ENCODE measurements around the gene MTERF4. TPM values are rescaled to one million over a fixed set of nuclear protein-coding genes. Genes with fewer than 3 reads are reported as not detected.

Gene MTERF4
- polyA plus RNA-seq, 1 donor from 2014 or later, result 142 TPM

DNA sequence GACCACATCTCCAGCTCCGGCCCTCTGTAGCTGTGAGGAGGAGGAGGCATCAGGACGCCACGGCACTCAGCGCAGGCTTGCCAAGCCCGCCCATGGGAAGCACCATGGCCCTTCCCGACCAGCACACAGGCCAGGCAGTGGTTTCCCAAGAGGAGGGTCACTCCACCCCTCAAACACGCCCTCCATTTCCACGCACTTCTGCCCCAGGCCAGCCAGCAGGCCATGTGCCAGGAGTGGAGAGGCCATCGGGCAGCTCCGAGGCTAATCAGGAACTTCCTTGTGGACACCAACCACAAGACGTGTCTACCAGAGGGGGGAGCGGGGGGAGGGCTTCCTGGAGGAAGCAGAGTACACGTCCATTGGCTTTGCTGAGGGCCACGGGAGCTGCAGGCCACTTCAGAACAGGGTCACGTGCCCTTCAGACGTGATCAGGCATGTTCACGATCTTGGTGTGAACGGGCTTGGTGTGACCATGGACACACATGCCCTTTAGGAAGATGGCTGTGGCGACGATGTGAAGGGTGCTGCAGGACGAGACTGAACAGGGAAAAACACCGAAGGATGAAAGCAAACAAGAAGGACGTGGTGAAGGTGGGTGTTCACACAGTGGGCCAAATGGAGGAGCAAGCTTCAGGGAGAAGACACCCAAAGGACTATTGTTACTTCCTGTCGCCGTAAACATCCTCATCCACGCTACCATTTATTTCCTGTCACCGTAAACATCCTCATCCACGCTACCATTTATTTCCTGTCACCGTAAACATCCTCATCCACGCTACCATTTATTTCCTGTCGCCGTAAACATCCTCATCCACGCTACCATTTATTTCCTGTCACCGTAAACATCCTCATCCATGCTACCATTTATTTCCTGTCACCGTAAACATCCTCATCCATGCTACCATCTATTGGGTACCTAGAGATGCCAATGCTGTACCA, 6.5 kb upstream of the MTERF4 start:
- no peak overlapping the region for H3K4me2 ChIP-seq (ENCODE audit: low read length)
- H3K79me2 ChIP-seq (replicated peaks; ENCODE audit: insufficient read depth, low read length), result no peaks in the 10 kb centered on the region
- H4K20me1 ChIP-seq (ENCODE audit: insufficient read depth), result no peaks in the 10 kb centered on the region
- no peaks in the 10 kb centered on the region for H3K27me3 ChIP-seq (ENCODE audit: insufficient read depth, low read depth, low read length)
- H3K27ac ChIP-seq (ENCODE audit: low read length), result no peak overlapping the region
- no peaks in the 10 kb centered on the region for H3K36me3 ChIP-seq (ENCODE audit: insufficient read depth, low read length)
- H3K9me2 ChIP-seq (ENCODE audit: insufficient read depth, low read length), result no peaks in the 10 kb centered on the region
- H3K9ac ChIP-seq (ENCODE audit: low read length), result no peak overlapping the region
- no peaks in the 10 kb centered on the region for H3F3A ChIP-seq (ENCODE audit: insufficient read depth, low read length, poor library complexity, severe bottlenecking)
- H3K9me3 ChIP-seq (ENCODE audit: low read length), result no peaks in the 10 kb centered on the region
- H2AFZ ChIP-seq (ENCODE audit: low read depth, low read length), result no peak overlapping the region
- H3K4me3 ChIP-seq (ENCODE audit: low read length), result no peak overlapping the region
- TF ChIP-seq, protein P1, sequence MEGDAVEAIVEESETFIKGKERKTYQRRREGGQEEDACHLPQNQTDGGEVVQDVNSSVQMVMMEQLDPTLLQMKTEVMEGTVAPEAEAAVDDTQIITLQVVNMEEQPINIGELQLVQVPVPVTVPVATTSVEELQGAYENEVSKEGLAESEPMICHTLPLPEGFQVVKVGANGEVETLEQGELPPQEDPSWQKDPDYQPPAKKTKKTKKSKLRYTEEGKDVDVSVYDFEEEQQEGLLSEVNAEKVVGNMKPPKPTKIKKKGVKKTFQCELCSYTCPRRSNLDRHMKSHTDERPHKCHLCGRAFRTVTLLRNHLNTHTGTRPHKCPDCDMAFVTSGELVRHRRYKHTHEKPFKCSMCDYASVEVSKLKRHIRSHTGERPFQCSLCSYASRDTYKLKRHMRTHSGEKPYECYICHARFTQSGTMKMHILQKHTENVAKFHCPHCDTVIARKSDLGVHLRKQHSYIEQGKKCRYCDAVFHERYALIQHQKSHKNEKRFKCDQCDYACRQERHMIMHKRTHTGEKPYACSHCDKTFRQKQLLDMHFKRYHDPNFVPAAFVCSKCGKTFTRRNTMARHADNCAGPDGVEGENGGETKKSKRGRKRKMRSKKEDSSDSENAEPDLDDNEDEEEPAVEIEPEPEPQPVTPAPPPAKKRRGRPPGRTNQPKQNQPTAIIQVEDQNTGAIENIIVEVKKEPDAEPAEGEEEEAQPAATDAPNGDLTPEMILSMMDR (IDR thresholded peaks at IDR 0.05; ENCODE audit: poor library complexity, severe bottlenecking), result no peak
- no peak for TF ChIP-seq EP300 (conservative IDR thresholded peaks at IDR 0.05; ENCODE audit: poor library complexity, severe bottlenecking)
- TF ChIP-seq, protein P2, sequence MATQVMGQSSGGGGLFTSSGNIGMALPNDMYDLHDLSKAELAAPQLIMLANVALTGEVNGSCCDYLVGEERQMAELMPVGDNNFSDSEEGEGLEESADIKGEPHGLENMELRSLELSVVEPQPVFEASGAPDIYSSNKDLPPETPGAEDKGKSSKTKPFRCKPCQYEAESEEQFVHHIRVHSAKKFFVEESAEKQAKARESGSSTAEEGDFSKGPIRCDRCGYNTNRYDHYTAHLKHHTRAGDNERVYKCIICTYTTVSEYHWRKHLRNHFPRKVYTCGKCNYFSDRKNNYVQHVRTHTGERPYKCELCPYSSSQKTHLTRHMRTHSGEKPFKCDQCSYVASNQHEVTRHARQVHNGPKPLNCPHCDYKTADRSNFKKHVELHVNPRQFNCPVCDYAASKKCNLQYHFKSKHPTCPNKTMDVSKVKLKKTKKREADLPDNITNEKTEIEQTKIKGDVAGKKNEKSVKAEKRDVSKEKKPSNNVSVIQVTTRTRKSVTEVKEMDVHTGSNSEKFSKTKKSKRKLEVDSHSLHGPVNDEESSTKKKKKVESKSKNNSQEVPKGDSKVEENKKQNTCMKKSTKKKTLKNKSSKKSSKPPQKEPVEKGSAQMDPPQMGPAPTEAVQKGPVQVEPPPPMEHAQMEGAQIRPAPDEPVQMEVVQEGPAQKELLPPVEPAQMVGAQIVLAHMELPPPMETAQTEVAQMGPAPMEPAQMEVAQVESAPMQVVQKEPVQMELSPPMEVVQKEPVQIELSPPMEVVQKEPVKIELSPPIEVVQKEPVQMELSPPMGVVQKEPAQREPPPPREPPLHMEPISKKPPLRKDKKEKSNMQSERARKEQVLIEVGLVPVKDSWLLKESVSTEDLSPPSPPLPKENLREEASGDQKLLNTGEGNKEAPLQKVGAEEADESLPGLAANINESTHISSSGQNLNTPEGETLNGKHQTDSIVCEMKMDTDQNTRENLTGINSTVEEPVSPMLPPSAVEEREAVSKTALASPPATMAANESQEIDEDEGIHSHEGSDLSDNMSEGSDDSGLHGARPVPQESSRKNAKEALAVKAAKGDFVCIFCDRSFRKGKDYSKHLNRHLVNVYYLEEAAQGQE (IDR thresholded peaks at IDR 0.05; ENCODE audit: borderline replicate concordance), result no peak

DNA sequence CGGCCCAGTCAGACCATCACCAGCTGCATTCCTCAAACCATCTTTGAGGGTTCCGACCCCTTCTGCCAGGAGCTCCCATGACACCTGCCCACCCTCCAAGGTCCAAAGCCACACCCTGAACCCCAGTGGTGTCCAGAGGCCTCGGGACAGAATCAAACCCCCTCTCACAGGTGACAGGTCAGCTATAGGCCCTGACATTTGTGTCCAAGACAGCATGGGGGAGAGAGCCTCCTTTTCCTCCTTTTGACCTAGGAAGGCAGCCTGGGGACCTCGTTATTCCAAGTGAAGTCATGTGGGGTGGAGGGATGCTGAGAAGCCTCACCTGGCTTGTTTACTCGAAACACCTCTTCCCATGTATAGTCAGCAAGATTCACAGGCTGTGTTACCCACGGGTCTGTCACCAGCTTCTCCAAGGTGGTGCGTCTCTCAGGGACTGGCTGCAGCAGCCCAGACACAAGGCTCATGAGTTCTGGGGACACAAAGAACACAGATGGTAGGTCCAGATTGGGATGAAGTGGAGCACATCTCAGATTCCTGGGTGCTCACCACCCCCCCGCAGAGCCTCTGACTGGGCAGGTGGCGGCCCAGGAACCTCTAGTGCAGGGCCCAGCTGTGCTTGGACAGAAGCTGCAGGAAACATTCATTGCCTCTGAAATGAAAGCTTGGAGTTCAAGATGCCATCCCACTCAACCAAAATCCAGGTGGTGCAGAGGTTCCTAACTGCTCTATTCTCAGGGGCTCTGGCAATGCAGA, 5.1 kb upstream of the MTERF4 start:
- no peak overlapping the region for H3K4me3 ChIP-seq (ENCODE audit: low read length)
- H3K4me2 ChIP-seq (ENCODE audit: low read length), result no peak overlapping the region
- H3K9me3 ChIP-seq (ENCODE audit: low read length), result no peaks in the 10 kb centered on the region
- no peak overlapping the region for H3K9ac ChIP-seq (ENCODE audit: low read length)
- no peak overlapping the region for H3K27ac ChIP-seq (ENCODE audit: low read length)
- no peaks in the 10 kb centered on the region for H3K36me3 ChIP-seq (ENCODE audit: insufficient read depth, low read length)
- H3K9me2 ChIP-seq (ENCODE audit: insufficient read depth, low read length), result no peaks in the 10 kb centered on the region
- no peaks in the 10 kb centered on the region for H3K79me2 ChIP-seq (replicated peaks; ENCODE audit: insufficient read depth, low read length)
- no peaks in the 10 kb centered on the region for H4K20me1 ChIP-seq (ENCODE audit: insufficient read depth)
- TF ChIP-seq EZH2 (IDR thresholded peaks at IDR 0.05; ENCODE audit: borderline replicate concordance, insufficient read depth, low read length, poor library complexity, severe bottlenecking) (no peak), MXI1 (conservative IDR thresholded peaks at IDR 0.05; ENCODE audit: poor library complexity, severe bottlenecking) (no peak), RAD21 (conservative IDR thresholded peaks at IDR 0.05) (no peak), TAF1 (IDR thresholded peaks at IDR 0.05; ENCODE audit: low read depth) (no peak), SMC3 (conservative IDR thresholded peaks at IDR 0.05; ENCODE audit: poor library complexity) (no peak), EP300 (conservative IDR thresholded peaks at IDR 0.05; ENCODE audit: poor library complexity, severe bottlenecking) (no peak), POLR2AphosphoS5 (IDR thresholded peaks at IDR 0.05) (no peak)
- TF ChIP-seq, protein P2 (IDR thresholded peaks at IDR 0.05; ENCODE audit: borderline replicate concordance), result no peak
- TF ChIP-seq, protein P1 (IDR thresholded peaks at IDR 0.05; ENCODE audit: poor library complexity, severe bottlenecking), result no peak
- H2AFZ ChIP-seq (ENCODE audit: low read depth, low read length), result no peak overlapping the region
- H3F3A ChIP-seq (ENCODE audit: insufficient read depth, low read length, poor library complexity, severe bottlenecking), result no peaks in the 10 kb centered on the region
- no peaks in the 10 kb centered on the region for H3K27me3 ChIP-seq (ENCODE audit: insufficient read depth, low read depth, low read length)
